Measurements from ENCODE around the gene TRIM3.

Gene TRIM3

DNA sequence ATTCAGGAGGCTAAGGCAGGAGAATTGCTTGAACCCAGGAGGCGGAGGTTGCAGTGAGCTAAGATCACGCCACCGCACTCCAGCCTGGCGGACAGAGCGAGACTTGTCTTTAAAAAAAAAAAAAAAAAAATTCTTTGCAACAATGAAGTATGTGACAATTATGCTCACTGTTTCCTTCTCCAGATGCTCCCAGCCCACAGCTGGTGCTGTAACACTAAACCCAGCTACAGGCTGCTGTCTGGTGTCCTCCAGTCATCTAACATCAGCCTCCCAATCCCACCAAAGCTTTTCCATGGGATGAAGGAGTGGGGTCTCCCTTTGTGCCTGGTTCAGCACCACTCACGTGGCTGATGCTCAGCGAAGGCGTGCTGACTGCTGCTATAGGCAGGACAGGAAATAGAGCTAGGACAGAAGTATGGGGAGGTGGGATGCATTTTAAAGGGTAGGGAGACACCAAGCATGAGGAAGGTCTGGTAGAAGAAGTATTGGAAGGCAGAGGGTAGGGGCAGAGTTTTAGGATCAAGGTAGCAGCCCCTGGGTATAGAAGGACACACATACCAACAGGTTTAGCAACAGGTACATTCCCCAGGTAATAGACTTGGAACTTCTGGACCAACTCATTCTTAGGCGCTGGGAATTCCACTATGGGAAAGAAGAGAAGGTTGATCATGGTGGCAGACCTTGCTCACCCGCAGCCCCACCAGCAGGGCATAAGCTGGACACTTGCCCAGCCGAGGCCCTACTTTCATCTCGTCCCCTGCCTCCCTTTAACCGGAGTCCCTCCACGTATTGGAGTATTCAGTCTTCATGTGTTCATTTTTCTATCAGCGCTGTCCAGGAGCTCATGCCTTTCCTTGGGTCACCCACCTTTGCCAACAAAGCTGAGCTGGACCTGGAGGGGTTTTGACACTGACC, 73.1 kb downstream of the TRIM3 start:
- no peak for DNase-seq
